UCSD-AML1 (cell line): ENCODE data around the gene MISP3.
A peak's percentile ranks its signal among the peaks of the same experiment; 100 is the strongest.
"Not testable (repeated sequence)": the region's sequence is repeated elsewhere in the genome, so short reads cannot be mapped to it uniquely, and the experiment has no call there.

Experiments
- DNase-seq: peaks from one replicate; lab custom pipeline; 2025; ENCODE audit not compliant: unreplicated experiment; lab: John Stamatoyannopoulos, UW

MISP3 gene

DNA sequence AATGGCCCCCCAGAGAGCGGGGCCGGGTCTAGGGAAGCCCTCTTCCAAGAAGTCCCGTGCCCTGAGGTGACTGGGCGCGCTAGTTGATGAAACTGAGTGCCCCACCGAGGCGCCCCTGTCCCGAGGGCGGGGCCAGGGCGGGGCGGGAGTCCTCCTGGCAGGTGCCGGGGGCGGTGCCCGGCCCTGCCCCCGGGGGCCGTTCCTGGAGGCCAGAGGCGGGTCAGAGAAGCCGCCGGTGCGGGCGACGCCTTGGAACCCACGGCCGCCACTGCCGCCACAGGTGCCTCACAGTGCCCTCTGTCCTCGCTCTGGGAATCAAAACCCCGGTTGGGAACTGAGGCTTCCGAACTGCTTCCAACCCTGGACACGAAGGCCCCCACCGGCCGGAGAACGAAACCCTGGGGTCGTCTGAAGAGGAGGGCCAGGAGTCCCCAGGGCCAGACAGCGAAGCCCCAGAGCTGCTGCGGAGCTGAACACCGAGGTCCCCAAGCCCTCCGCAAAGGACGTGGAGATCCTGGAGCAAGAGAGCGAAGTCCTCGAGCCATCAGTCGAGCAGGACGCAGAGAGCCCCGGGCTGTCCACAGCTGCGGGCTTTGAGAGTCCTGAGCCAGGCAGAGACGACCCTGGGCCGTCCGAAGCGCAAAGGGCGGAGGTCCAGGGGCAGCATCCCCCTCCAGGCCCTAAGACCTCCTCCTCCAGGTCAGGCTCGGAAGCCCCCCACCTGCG lies at the start of gene MISP3:
TSS of gene MISP3 (plus strand) at position 252 of the 726 bp plus-strand sequence. CDS start 524 bp downstream, outside the sequence.
- DNase-seq: peak; percentile 52

DNA sequence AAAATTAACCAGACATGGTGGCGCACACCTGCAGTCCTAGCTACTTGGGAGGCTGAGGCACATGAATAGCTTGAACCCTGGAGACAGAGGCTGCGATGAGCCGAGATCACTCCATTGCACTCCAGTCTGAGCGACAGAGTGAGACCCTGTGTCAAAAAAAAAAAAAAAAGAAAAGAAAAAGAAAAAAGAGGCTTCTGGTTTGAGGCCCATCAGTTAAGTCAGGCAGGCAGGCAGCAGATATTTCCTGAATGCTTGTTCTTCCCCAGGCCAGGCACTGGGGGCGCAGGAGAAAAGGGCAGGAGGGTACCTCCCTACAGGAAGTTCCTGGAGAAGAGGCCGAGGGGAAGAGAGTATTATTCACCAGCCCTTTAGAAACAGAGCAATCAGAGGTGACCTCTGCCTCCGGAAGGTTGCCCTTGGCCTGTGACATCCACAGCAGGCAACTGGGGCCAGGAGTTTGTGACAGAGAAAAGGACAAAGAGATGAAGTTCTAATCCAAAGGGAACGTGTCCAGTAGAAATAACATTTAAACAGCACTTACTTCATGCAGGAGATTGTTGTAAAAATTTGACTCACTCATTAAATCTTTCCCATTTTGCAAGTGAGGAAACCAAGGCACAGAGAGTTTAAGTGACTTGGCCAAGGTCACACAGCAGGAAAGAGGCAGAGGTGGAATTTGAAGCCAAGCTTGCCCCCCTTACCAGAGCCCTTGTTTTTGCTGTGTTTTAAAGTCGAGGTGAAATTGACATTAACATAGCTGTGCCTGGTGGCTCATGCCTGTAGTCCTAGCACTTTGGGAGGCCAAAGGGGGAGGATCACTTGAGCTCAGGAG lies 49.0 kb upstream of the MISP3 start:
- DNase-seq: peak; percentile 71

- DNase-seq: not testable (repeated sequence)
Observed at GRCh38 chr19:14026652-14027192, 45.9 kb upstream of the MISP3 start.

DNA sequence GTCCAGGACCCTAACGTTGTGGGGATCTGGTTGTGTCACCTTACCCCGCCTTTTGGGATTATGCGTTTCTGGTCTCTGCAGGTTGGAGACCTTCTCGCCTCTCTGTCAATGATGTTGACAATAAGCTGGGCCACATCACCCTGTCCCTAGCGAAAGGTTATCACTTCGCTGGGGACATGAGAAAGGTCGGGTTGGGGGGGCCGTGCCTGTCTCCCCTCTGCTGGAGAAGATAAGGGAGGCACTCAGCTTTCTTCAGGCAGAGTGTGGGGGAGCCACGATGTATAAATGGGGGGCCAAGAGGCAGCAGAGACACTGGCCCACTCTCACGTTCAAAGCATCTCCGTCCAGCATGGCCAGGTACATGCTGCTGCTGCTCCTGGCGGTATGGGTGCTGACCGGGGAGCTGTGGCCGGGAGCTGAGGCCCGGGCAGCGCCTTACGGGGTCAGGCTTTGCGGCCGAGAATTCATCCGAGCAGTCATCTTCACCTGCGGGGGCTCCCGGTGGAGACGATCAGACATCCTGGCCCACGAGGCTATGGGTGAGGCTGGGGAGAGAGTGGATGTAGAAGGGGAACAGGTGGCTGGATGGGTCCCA lies 44.6 kb upstream of the MISP3 start, which contains the start of gene RLN3:
TSS of gene RLN3 (plus strand) at position 293 of the 595 bp plus-strand sequence. CDS start at position 350, 57 bp downstream.
- DNase-seq: no peak

DNA sequence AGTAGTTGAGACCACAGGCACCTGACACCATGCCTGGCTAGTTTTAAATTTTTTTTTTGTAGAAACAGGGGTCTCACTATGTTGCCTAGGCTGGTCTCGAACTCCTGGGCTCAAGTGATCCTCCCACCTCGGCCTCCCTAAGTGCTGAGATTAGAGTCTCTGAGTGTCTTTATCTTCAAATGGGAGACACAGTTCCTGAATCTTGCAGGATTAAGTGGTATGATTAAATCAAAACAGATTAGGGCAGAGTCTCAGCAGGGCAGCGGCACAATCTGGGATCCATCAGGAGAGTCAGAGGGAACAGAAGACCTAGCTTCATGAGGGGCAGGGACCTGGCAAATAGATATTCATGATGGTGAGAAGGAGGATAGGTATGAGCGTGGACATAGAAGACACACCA lies 43.7 kb upstream of the MISP3 start:
- DNase-seq: no peak

DNA sequence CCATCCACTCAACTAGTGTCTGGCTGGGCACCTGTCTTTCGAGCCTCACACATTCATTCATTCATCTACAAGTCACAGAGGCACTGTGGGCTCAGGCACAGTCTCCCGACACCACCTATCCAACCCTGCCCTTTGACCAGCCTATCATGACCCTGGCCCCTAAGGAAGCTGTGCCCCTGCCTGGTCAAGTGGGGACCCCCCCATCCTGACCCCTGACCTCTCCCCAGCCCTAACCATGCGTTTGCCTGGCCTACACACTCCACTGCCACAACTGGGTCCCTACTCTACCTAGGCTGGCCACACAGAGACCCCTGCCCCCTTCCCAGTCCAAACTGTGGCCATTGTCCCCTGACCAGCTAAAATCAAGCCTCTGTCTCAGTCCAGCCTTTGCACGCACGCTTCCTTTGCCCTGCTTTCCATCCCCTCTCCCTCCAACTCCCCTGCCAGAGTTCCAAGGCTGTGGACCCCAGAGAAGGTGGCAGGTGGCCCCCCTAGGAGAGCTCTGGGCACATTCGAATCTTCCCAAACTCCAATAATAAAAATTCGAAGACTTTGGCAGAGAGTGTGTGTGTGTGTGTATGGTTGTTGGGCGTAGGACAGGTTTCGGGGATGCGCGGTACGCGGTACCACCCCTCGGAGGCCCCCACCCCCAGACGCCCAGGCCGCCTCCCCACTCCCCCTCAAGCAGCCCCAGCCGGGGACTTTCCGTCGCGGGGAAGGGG lies 41.4 kb upstream of the MISP3 start:
- DNase-seq: no peak

DNA sequence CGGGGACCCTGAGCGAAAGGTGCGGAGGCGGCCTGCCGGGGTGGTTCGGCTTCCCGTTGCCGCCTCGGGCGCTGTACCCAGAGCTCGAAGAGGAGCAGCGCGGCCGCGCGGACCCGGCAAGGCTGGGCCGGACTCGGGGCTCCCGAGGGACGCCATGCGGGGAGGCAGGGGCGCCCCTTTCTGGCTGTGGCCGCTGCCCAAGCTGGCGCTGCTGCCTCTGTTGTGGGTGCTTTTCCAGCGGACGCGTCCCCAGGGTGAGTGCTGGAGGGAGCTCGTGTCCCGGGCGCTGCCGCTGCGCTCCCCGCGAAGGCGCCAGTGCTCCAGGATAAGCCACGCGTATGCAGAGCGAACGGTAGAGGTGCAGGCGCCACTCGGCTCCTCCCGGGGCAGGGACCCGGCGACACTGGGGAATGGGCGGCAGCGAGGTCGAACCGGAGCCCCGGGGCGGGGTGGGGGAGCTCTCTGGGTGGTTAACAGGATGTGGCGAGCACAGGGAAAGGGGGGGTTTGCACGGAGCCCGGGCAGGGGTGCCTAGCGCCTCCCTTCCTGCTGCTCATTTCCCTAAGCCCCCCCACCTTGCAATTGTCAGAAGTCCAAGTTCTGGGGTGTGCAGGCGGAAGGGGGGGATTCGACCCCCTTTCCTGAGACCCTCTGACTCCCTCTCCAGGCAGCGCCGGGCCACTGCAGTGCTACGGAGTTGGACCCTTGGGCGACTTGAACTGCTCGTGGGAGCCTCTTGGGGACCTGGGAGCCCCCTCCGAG lies 40.7 kb upstream of the MISP3 start, which contains the start of gene IL27RA:
TSS of gene IL27RA (plus strand) at position 44 of the 762 bp plus-strand sequence. CDS start at position 155, 111 bp downstream.
- peak; percentile 84 for DNase-seq

- no peak for DNase-seq
Observed at GRCh38 chr19:14033946-14034345, 38.6 kb upstream of the MISP3 start.

- not testable (repeated sequence) for DNase-seq
Observed at GRCh38 chr19:14035159-14035558, 37.4 kb upstream of the MISP3 start.

GRCh38 chr19:14035706-14036105 lies 36.9 kb upstream of the MISP3 start:
- DNase-seq: no peak

GRCh38 chr19:14039181-14039580 lies 33.4 kb upstream of the MISP3 start:
- no peak for DNase-seq

DNA sequence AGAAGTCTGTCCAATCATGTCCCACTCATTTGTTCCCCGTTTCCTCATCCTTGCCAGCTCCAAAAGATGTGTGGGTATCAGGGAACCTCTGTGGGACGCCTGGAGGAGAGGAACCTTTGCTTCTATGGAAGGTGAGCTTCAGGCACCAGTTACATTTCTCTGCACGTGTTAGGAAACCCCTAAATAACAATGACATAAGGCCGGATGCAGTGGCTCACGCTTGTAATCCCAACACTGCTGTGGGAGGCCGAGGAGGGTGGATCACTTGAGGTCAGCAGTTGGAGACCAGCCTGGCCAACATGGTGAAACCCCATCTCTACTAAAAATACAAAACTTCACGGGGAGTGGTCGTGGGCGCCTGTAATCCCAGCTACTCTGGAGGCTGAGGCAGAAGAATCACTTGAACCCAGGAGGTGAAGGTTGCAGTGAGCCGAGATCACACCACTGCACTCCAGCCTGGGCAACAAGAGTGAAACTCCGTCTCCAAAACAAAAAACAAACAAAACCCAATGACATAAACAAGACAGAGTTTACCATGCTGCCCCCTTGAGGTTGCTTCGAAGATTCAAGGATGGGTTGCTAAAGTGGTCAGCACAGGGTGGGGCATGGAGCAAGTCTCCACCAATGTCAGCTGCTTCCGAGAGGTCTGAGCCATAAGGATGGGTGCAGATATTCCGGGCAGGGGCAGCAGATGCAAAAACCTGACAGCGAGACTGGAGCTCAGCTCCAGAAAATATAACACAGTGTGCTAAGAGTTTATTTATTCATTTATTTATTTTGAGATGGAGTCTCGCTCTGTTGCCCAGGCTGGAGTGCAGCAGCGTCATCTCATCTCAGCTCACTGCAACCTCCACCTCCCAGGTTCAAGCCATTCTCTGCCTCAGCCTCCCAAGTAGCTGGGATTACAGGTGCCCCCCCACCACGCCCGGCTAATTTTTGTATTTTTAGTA lies 29.7 kb upstream of the MISP3 start:
- DNase-seq: not testable (repeated sequence)

DNA sequence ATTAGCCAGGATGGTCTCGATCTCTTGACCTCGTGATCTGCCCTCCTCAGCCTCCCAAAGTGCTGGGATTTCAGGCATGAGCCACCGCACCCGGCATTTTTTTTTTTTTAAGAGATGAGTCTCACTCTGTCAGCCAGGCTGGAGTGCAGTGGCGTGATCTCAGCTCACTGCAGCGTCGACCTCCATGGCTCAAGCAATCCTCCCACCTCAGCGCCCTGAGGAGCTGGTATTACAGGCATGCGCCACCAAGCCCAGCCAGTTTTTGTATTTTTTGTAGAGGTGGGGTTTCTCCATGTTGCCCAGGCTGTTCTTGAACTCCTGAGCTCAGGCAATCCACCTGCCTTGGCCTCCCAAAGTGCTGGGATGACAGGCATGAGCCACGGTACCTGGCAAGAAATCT lies 24.7 kb upstream of the MISP3 start:
- DNase-seq: not testable (repeated sequence)

GRCh38 chr19:14048443-14049153 lies 24.0 kb upstream of the MISP3 start:
- peak; percentile 71 for DNase-seq

DNA sequence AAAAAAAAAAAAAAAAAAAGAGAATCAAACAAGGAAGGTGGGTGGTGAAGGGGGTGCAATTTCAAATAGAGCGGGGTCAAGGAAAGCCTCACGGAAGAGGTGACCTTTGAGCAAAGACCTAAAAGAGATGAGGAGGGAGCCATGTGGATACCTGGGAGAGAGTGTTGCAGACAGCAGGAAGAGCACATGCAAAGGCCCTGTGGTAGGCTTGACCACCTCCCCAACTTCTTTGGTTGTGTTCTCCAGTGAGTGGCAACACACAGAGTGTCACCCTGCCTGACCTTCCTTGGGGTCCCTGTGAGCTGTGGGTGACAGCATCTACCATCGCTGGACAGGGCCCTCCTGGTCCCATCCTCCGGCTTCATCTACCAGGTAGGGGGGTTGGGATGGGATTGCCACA lies 22.1 kb upstream of the MISP3 start:
- DNase-seq: no peak

GRCh38 chr19:14050961-14051360 lies 21.6 kb upstream of the MISP3 start:
- not testable (repeated sequence) for DNase-seq

DNA sequence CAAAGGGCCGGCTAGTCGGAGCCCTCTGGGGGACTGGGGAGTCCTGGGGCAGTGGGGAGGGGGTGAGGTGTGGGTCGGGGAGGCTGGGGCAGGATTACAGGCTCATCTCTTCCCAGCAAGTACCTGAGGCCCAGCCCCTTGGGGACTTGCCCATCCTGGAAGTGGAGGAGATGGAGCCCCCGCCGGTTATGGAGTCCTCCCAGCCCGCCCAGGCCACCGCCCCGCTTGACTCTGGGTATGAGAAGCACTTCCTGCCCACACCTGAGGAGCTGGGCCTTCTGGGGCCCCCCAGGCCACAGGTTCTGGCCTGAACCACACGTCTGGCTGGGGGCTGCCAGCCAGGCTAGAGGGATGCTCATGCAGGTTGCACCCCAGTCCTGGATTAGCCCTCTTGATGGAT lies 20.6 kb upstream of the MISP3 start:
- no peak for DNase-seq

DNA sequence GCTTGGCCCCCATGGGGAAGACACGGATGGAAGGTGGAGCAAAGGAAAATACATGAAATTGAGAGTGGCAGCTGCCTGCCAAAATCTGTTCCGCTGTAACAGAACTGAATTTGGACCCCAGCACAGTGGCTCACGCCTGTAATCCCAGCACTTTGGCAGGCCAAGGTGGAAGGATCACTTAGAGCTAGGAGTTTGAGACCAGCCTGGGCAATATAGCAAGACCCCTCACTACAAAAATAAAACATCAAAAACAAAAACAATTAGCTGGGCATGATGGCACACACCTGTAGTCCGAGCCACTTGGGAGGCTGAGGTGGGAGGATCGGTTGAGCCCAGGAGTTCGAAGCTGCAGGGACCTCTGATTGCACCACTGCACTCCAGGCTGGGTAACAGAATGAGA lies 20.1 kb upstream of the MISP3 start:
- no peak for DNase-seq
